Gastrocnemius medialis (tissue), 4 donors: ENCODE data around the gene ZNF296. TPM values are rescaled to one million over a fixed set of nuclear protein-coding genes. Genes with fewer than 3 reads are reported as not detected.
"Not testable (repeated sequence)": the region's sequence is repeated elsewhere in the genome, so short reads cannot be mapped to it uniquely, and the experiment has no call there.

ENCODE experiments used
- ATAC-seq, 2 donors: fragments of 150-250 bp; one replicate each; pipeline ENCODE4 v1.9.1; 2016
- DNase-seq, 2 donors: peaks; one replicate each; pipeline ENCODE4 v3.0.0-alpha.2; 2019
- H3K27ac ChIP-seq, 4 donors: fragments of 200-600 bp; sonication (generic); 1 replicate in 1 of 4; 2 replicates in 3 of 4; pipeline ENCODE4 v1.5.1; 2016 to 2018; ENCODE audit warnings: mild to moderate bottlenecking in 2 of 4, moderate library complexity in 1 of 4
- H3K27me3 ChIP-seq, 3 donors: fragments of 200-600 bp; sonication (generic) in 2 of 3; 1 replicate in 1 of 3; 2 replicates in 2 of 3; pipeline versions ENCODE4 v1.5.1 to v1.6.0; 2016 to 2019; ENCODE audit warnings: mild to moderate bottlenecking in 1 of 3, moderate library complexity in 1 of 3
- H3K36me3 ChIP-seq, 2 donors: fragments of 200-600 bp; sonication (generic) in 1 of 2; one replicate each; pipeline ENCODE4 v1.5.1; 2017 to 2018
- H3K4me1 ChIP-seq, 2 donors: fragments of 200-600 bp; sonication (generic) in 1 of 2; one replicate each; pipeline ENCODE4 v1.5.1; 2016 to 2017; ENCODE audit warnings: mild to moderate bottlenecking in 2 of 2
- H3K4me3 ChIP-seq, 4 donors: fragments of 200-600 bp; sonication (generic) in 3 of 4; 1 replicate in 1 of 4; 2 replicates in 3 of 4; pipeline ENCODE4 v1.5.1; 2016 to 2019; ENCODE audit warnings: mild to moderate bottlenecking in 2 of 4
- H3K9me3 ChIP-seq, 3 donors: fragments of 200-600 bp; sonication (generic) in 2 of 3; 1 replicate in 1 of 3; 2 replicates in 2 of 3; pipeline ENCODE4 v1.5.1; 2016 to 2019
- POLR2A ChIP-seq, 2 donors: fragments of 450-650 bp; IDR thresholded peaks; one replicate each; pipeline ENCODE4 v1.6.1; 2017; ENCODE audit warnings: antibody characterized with exemption in 2 of 2, mild to moderate bottlenecking in 2 of 2, moderate library complexity in 2 of 2
- in situ Hi-C, 4 donors: fragments of 200-750 bp; cut with MboI; loops; one replicate each; pipeline versions ENCODE4 v1.15.0 to v1.8.0; 2017; ENCODE audit warnings: low sequenced_read_pairs in 4 of 4
- intact Hi-C: fragments of 100-400 bp; cut with DNase I; formaldehyde crosslinking; loops from one replicate; pipeline ENCODE4 v1.15.1; 2023; ENCODE audit warnings: low total_unique reads
- total RNA-seq, 4 donors: library from RNA; depleted of rRNA; stranded (reverse); fragments of >200 nt; gene quantifications; one replicate each; pipeline versions ENCODE4 v1.1.0 to v1.2.3, GENCODE V29; 2016
- TF ChIP-seq, protein P1 (sequence below), 5 experiments: fragments of 450-650 bp in 3 of 5; fragments of 200-600 bp in 2 of 5; sonication (generic) in 2 of 5; IDR thresholded peaks in 4 of 5; conservative IDR thresholded peaks in 1 of 5; 1 replicate in 4 of 5; 2 replicates in 1 of 5; pipeline ENCODE4 v1.5.1; 2016 to 2019; ENCODE audit warnings: antibody characterized with exemption in 5 of 5, mild to moderate bottlenecking in 3 of 5, moderate library complexity in 3 of 5

ZNF296 gene
- total RNA-seq, 4 donors from 2014 or later = not detected

DNA sequence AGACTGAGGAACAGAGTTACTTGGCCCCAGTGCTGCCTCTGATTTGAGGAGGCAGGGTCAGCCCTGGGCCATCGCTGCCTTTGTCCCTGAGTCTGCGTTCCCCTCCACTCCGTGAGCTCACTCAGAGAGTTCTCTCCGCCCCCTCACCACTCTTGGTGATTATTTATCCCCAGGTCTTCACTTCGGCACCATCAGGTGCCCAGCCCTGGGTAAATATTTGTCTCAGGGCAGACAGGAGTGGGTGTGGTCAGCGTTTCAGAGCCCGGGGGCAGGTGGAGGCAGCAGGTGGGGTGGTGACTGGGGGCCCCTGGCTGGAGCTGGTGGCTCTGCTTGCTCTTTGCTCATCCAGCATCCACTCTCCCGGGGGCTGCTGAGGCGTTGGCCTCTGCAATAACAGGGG, 37.4 kb upstream of the ZNF296 start:
- H3K4me3 ChIP-seq = no peak overlapping the region
- TF ChIP-seq, protein P1, sequence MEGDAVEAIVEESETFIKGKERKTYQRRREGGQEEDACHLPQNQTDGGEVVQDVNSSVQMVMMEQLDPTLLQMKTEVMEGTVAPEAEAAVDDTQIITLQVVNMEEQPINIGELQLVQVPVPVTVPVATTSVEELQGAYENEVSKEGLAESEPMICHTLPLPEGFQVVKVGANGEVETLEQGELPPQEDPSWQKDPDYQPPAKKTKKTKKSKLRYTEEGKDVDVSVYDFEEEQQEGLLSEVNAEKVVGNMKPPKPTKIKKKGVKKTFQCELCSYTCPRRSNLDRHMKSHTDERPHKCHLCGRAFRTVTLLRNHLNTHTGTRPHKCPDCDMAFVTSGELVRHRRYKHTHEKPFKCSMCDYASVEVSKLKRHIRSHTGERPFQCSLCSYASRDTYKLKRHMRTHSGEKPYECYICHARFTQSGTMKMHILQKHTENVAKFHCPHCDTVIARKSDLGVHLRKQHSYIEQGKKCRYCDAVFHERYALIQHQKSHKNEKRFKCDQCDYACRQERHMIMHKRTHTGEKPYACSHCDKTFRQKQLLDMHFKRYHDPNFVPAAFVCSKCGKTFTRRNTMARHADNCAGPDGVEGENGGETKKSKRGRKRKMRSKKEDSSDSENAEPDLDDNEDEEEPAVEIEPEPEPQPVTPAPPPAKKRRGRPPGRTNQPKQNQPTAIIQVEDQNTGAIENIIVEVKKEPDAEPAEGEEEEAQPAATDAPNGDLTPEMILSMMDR (IDR thresholded peaks at IDR 0.05 in 4 of 5, conservative IDR thresholded peaks at IDR 0.05 in 1 of 5) = no peak
- no peak for TF ChIP-seq POLR2A (IDR thresholded peaks at IDR 0.05)
- ATAC-seq (no peak), DNase-seq (no peak)
- intact Hi-C loops (no loop called here), in situ Hi-C loops (no loop called here)
- no peak overlapping the region for H3K27ac ChIP-seq
- no peaks in the 10 kb centered on the region for H3K9me3 ChIP-seq
- H3K36me3 ChIP-seq = no peaks in the 10 kb centered on the region
- peaks cover 34 to 41% of the 10 kb centered on the region in 2 donors for H3K4me1 ChIP-seq
- no peaks in the 10 kb centered on the region for H3K27me3 ChIP-seq

DNA sequence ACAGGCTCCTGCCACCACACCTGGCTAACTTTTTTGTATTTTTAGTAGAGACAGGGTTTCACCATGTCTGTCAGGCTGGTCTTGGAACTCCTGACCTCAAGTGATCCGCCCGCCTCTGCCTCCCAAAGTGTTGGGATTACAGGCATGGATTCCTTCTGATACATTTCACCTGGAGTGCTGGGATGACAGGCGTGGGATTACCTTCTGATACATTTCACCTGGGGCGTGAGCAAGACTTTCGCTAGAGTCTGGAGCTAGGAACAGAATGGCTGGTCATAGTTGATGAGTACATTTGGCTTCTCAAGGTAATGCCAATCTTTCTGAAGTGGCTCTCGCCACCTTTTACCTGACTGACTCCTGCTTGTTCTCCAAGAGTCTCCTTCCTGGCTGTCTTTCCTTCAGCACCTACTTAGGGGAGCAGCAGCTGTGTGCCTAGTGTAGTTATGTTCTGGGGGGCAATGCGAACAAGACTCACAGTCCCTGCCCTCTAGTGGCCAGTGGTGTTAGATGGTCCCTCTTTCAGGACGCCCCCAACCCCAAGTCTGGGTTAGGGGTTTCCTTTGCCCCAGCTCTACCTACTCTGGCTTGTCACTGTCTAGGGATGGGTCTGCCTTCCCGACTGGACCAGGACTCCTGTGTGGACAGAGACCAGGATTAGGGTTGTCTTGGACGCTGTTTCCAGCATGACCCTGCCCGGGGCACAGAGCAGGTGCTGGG, 36.0 kb upstream of the ZNF296 start:
- intact Hi-C loops = no loop called here
- DNase-seq (no peak), ATAC-seq (no peak)
- H3K27ac ChIP-seq = no peak overlapping the region
- H3K4me1 ChIP-seq = peaks cover 21 to 31% of the 10 kb centered on the region in 2 donors
- TF ChIP-seq, protein P1 (IDR thresholded peaks at IDR 0.05 in 4 of 5, conservative IDR thresholded peaks at IDR 0.05 in 1 of 5) = no peak
- TF ChIP-seq POLR2A (IDR thresholded peaks at IDR 0.05) = no peak
- no peak overlapping the region for H3K4me3 ChIP-seq
- no peaks in the 10 kb centered on the region for H3K9me3 ChIP-seq
- no peaks in the 10 kb centered on the region for H3K36me3 ChIP-seq
- no peaks in the 10 kb centered on the region for H3K27me3 ChIP-seq
- in situ Hi-C loops = no loop called here

DNA sequence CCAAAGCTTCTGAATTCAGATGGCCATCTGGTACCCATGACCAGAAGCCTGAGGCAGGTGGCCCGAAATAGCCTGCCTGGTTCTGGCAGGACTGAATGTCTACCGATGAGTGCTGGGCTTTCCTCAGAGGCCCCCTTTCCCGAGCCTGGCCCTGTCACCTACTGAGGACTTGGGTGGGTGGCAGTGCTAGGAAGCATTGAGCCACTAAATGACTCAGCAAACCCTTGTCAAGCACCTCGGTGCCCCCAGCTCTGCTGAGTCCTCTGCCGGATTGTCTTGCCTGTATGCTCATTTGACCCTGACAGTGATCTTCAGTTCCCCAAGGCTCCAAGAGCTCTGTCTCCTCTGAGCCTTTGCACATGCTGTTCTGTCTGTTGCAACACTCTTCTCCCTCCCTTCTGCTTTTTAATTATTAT, 34.6 kb upstream of the ZNF296 start:
- Histone ChIP-seq H3K9me3 (no peaks in the 10 kb centered on the region), H3K4me3 (no peak overlapping the region), H3K36me3 (no peaks in the 10 kb centered on the region), H3K27ac (no peak overlapping the region), H3K27me3 (no peaks in the 10 kb centered on the region), H3K4me1 (peaks cover 7 to 23% of the 10 kb centered on the region in 2 donors)
- TF ChIP-seq POLR2A (IDR thresholded peaks at IDR 0.05) = no peak
- TF ChIP-seq, protein P1 (IDR thresholded peaks at IDR 0.05 in 4 of 5, conservative IDR thresholded peaks at IDR 0.05 in 1 of 5) = no peak
- intact Hi-C loops (no loop called here), in situ Hi-C loops (no loop called here)
- no peak for DNase-seq
- peak in 1 of 2 donors; percentile 37 for ATAC-seq

DNA sequence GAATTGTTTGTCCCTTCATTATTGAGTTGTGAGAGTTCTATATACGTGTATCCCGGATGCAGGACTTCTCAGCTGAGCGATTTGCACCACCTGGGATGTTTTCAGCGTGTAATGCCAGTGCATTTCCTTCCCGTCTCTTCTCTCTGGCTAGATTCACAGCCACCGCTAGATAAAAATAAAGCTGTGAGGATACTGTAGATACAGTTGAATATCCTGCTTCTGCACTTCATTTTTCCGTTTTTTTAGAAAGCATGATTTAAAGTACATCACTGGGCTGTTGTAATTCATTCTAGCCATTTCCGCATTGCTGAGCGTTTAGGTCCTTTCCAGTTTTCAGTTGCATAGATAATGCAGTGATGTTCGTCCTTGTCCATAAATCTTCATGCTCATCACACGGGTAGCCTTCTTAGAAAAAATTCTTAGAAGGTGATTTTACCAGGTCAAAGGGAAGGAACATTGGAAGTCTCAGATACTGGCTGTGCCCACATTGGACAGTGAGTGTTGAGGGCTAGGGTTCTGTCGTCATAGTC, 31.4 kb upstream of the ZNF296 start:
- intact Hi-C loops (no loop called here), in situ Hi-C loops (no loop called here)
- no peak for TF ChIP-seq POLR2A (IDR thresholded peaks at IDR 0.05)
- TF ChIP-seq, protein P1 (IDR thresholded peaks at IDR 0.05 in 4 of 5, conservative IDR thresholded peaks at IDR 0.05 in 1 of 5) = no peak
- no peak overlapping the region for H3K4me3 ChIP-seq
- peaks cover 0 to 18% of the 10 kb centered on the region in 2 donors for H3K4me1 ChIP-seq
- ATAC-seq (no peak), DNase-seq (no peak)
- no peaks in the 10 kb centered on the region for H3K9me3 ChIP-seq
- no peak overlapping the region for H3K27ac ChIP-seq
- no peaks in the 10 kb centered on the region for H3K36me3 ChIP-seq
- no peaks in the 10 kb centered on the region for H3K27me3 ChIP-seq

DNA sequence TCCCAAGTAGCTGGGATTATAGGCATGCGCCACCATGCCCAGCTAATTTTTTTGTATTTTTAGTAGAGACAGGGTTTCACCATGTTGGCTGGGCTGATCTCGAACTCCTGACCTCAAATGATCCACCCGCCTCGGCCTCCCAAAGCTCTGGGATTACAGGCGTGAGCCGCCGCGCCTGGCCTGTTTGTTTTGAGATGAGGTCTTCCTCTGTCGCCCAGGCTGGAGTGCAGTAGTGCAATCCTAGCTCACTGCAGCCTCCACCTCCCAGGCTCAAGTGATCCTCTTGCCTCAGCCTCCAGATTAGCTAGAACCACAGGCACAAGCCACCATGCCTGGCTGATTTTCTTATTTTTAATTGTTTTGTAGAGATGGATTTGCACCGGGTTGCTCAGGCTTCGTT, 30.1 kb upstream of the ZNF296 start:
- H3K27ac ChIP-seq, in situ Hi-C loops, DNase-seq, H3K27me3 ChIP-seq, H3K36me3 ChIP-seq, ATAC-seq, intact Hi-C loops, H3K4me3 ChIP-seq, H3K9me3 ChIP-seq: not testable (repeated sequence)
- peaks cover 9 to 31% of the 10 kb centered on the region in 2 donors for H3K4me1 ChIP-seq
